COLO829 (cell line): ENCODE data around the gene WDCP.
"Not testable (repeated sequence)": the region's sequence is repeated elsewhere in the genome, so short reads cannot be mapped to it uniquely, and the experiment has no call there.

Source experiments
- DNase-seq: peaks from one replicate; pipeline ENCODE4 v3.0.0; 2012; ENCODE audit warnings: low spot score

The WDCP gene

GRCh38 chr2:24058564-24059271 lies 11.5 kb upstream of the WDCP start:
- no peak for DNase-seq

GRCh38 chr2:24055750-24056149 lies 8.6 kb upstream of the WDCP start:
- no peak for DNase-seq

GRCh38 chr2:24054366-24055010 lies 7.3 kb upstream of the WDCP start:
- DNase-seq: no peak

- no peak for DNase-seq
Observed at GRCh38 chr2:24052951-24053350, 5.8 kb upstream of the WDCP start.

GRCh38 chr2:24051833-24052232 lies 4.6 kb upstream of the WDCP start:
- no peak for DNase-seq

- no peak for DNase-seq
Observed at GRCh38 chr2:24050041-24050979, 3.1 kb upstream of the WDCP start.

GRCh38 chr2:24049485-24050021 lies 2.4 kb upstream of the WDCP start, which contains the start of gene FKBP1B:
TSS of gene FKBP1B (plus strand) at chr2:24049741. CDS start at chr2:24049850, 109 bp downstream.
- peak; percentile 15 for DNase-seq

- DNase-seq: no peak
Observed at GRCh38 chr2:24048769-24049484, 1.7 kb upstream of the WDCP start.

GRCh38 chr2:24047703-24048033 lies 477 bp upstream of the WDCP start:
- no peak for DNase-seq

GRCh38 chr2:24046599-24046929 lies 627 bp downstream of the WDCP start:
- no peak for DNase-seq

- no peak for DNase-seq
Observed at GRCh38 chr2:24045511-24046508, 1.4 kb downstream of the WDCP start.

- DNase-seq: not testable (repeated sequence)
Observed at GRCh38 chr2:24043133-24043532, 4.1 kb downstream of the WDCP start.

GRCh38 chr2:24040511-24040910 lies 6.7 kb downstream of the WDCP start:
- no peak for DNase-seq

- no peak for DNase-seq
Observed at GRCh38 chr2:24038786-24039499, 8.2 kb downstream of the WDCP start.

GRCh38 chr2:24026233-24026632 lies 21.0 kb downstream of the WDCP start:
- no peak for DNase-seq

GRCh38 chr2:24024996-24025663 lies 22.1 kb downstream of the WDCP start:
- DNase-seq: no peak

GRCh38 chr2:24024018-24024417 lies 23.2 kb downstream of the WDCP start:
- no peak for DNase-seq

GRCh38 chr2:24022975-24023575 lies 24.1 kb downstream of the WDCP start:
- no peak for DNase-seq
